Measurements from ENCODE around the gene FARSA.
"Not testable (repeated sequence)": the region's sequence is repeated elsewhere in the genome, so short reads cannot be mapped to it uniquely, and the experiment has no call there.

The FARSA gene

GRCh38 chr19:12959481-12959880 is 26.0 kb upstream of the FARSA start:
- no peak overlapping the region for H3K4me3 ChIP-seq (ENCODE audit: low read length)
- TF ChIP-seq CTCF (conservative IDR thresholded peaks at IDR 0.05; ENCODE audit: low read length): no peak
- no peak for DNase-seq (ENCODE audit: low read depth)

GRCh38 chr19:12957389-12957952 is 24.0 kb upstream of the FARSA start:
- not testable (repeated sequence) for DNase-seq (ENCODE audit: low read depth)
- peak overlapping the region; percentile 95 for H3K4me3 ChIP-seq (ENCODE audit: low read length)

- peak within 1 kb of the TSS; percentile 95 for H3K4me3 ChIP-seq (ENCODE audit: low read length)
- no peak for TF ChIP-seq CTCF (conservative IDR thresholded peaks at IDR 0.05; ENCODE audit: low read length)
- DNase-seq (ENCODE audit: low read depth): peak; percentile 74
Observed at GRCh38 chr19:12956446-12957388, 23.2 kb upstream of the FARSA start, which contains the start of gene GADD45GIP1. TSS of gene GADD45GIP1 (minus strand) at chr19:12957223. CDS start at chr19:12957212, 11 bp downstream.

- DNase-seq (ENCODE audit: low read depth): no peak
- peak overlapping the region; percentile 95 for H3K4me3 ChIP-seq (ENCODE audit: low read length)
- no peak for TF ChIP-seq CTCF (conservative IDR thresholded peaks at IDR 0.05; ENCODE audit: low read length)
Observed at GRCh38 chr19:12955996-12956395, 22.5 kb upstream of the FARSA start.

GRCh38 chr19:12955575-12955974 is 22.1 kb upstream of the FARSA start:
- not testable (repeated sequence) for DNase-seq (ENCODE audit: low read depth)
- peak overlapping the region; percentile 95 for H3K4me3 ChIP-seq (ENCODE audit: low read length)

GRCh38 chr19:12954612-12954962 is 21.1 kb upstream of the FARSA start:
- no peak for DNase-seq (ENCODE audit: low read depth)
- no peak for TF ChIP-seq CTCF (conservative IDR thresholded peaks at IDR 0.05; ENCODE audit: low read length)
- no peak overlapping the region for H3K4me3 ChIP-seq (ENCODE audit: low read length)

- no peak for DNase-seq (ENCODE audit: low read depth)
- TF ChIP-seq CTCF (conservative IDR thresholded peaks at IDR 0.05; ENCODE audit: low read length): no peak
- H3K4me3 ChIP-seq (ENCODE audit: low read length): no peak overlapping the region
Observed at GRCh38 chr19:12953799-12954611, 20.5 kb upstream of the FARSA start.
